Erythroblast (primary cell): ENCODE data around the gene SPOCD1.

Experiments
- GATA1 ChIP-seq: IDR thresholded peaks from 2 replicates; pipeline ENCODE4 v1.6.1; 2011; ENCODE audit warnings: low read depth, mild to moderate bottlenecking, control low read depth, low read length, moderate library complexity
- POLR2A ChIP-seq: IDR thresholded peaks from 2 replicates; pipeline ENCODE4 v1.6.1; 2011; ENCODE audit warnings: mild to moderate bottlenecking, low read length

- no peak for TF ChIP-seq POLR2A
- no peak for TF ChIP-seq GATA1
Measured at GRCh38 chr1:31835415-31835814, 19.6 kb upstream of the SPOCD1 start.
